ENCODE measurements around the gene TTLL13.

DNA sequence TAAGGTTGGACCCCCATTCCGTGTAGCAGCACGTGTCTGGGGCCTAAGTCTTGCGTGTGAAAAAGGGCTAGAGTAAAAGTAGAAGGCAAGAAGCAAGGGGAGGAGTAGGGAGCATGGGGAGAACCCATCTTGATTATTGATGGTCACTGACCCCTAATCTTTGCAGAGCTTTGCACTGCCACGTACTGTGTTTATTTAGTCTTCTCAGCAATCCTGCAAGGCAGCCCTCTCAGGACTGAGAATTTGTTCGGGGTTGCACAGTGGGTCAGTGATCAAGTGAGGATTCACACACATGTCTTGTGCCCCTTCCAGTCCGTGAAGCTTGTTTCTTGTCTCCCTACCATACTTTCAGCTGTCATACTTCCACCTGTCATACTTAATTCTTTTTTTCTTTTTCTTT, 41.0 kb upstream of the TTLL13 start:
- TF ChIP-seq CTCF (conservative IDR thresholded peaks at IDR 0.05; ENCODE audit: low read length) (no peak), EZH2phosphoT487 (IDR thresholded peaks at IDR 0.05; ENCODE audit: borderline replicate concordance, low read depth, low read length) (no peak)

Measured in OCI-LY7 (cell line).